NB4 (cell line): Measurements from ENCODE around the gene SLC37A1.

Experiments
- MYC ChIP-seq: IDR thresholded peaks from 2 replicates; pipeline ENCODE4 v1.6.1; 2011; ENCODE audit warnings: low read depth, low read length
- POLR2A ChIP-seq: IDR thresholded peaks from 2 replicates; pipeline ENCODE4 v1.6.1; 2011; ENCODE audit warnings: mild to moderate bottlenecking; ENCODE audit not compliant: insufficient read length; ENCODE audit errors: extremely low read depth
- TF ChIP-seq, protein P1 (sequence below): IDR thresholded peaks from one replicate; pipeline ENCODE4 v1.5.1; 2012; ENCODE audit warnings: low read depth, low read length
- TF ChIP-seq, protein P2 (sequence below): IDR thresholded peaks from 2 replicates; pipeline ENCODE4 v1.6.1; 2011; ENCODE audit warnings: low read depth, low read length

DNA sequence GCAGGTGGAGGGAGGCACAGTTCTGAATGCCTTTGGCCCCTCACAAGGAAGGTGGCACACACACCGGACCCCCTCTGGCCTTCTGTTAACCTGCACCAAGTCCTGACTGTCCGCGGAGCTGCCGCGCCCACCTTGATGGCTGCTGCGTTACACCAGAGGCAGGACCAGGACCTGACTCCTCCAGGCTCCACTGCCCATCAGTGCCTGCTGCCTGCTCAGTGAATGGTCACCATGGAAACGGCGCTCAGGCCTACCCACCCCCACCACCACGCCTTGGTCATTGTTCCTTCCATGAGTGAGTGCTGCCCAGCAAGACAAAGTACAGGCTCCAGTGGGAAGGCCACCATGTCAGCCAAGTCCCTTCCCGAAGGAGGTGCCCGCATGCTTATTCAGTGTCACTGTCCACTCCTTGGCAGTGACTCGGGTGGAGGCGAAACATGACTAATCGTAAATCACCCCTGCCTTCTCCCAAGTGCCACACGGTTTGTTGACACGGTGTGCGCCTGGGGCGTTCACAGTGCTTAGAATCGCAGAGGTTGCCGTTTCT, 57.3 kb downstream of the SLC37A1 start:
- TF ChIP-seq, protein P1, sequence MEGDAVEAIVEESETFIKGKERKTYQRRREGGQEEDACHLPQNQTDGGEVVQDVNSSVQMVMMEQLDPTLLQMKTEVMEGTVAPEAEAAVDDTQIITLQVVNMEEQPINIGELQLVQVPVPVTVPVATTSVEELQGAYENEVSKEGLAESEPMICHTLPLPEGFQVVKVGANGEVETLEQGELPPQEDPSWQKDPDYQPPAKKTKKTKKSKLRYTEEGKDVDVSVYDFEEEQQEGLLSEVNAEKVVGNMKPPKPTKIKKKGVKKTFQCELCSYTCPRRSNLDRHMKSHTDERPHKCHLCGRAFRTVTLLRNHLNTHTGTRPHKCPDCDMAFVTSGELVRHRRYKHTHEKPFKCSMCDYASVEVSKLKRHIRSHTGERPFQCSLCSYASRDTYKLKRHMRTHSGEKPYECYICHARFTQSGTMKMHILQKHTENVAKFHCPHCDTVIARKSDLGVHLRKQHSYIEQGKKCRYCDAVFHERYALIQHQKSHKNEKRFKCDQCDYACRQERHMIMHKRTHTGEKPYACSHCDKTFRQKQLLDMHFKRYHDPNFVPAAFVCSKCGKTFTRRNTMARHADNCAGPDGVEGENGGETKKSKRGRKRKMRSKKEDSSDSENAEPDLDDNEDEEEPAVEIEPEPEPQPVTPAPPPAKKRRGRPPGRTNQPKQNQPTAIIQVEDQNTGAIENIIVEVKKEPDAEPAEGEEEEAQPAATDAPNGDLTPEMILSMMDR: no peak
- TF ChIP-seq, protein P2, sequence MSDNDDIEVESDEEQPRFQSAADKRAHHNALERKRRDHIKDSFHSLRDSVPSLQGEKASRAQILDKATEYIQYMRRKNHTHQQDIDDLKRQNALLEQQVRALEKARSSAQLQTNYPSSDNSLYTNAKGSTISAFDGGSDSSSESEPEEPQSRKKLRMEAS: no peak
- TF ChIP-seq POLR2A (no peak), MYC (no peak)
